GM18498 (cell line): ENCODE data around the gene BLCAP.
"Not testable (repeated sequence)": the region's sequence is repeated elsewhere in the genome, so short reads cannot be mapped to it uniquely, and the experiment has no call there.

Source experiments
- ATAC-seq: cut with Tn5 transposase; IDR thresholded peaks from one replicate; pipeline ENCODE4 v1.9.1; 2021; ENCODE audit warnings: mild to moderate bottlenecking, moderate library complexity; ENCODE audit not compliant: unreplicated experiment

BLCAP gene

GRCh38 chr20:37558306-37558705 lies 30.6 kb upstream of the BLCAP start:
- ATAC-seq = no peak

DNA sequence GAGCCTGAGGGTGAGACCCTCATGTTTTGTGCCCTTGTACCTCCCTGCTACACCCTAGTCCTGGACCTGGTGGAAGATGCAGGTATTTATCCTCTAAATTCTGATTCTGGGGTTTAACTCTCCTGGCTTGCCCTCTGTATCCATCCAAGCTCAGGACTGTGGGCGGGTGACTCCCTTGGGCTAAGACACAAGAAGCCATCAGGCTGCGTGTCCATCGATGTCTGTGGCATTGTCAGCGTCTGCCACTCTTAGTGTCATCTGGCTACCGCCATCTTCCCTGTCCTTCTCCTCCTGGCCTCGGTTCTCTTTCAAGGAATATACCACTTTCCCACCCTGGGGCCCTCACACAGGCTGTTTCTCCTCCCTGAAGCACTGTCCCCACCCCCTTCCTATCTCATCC lies 28.9 kb upstream of the BLCAP start:
- no peak for ATAC-seq

GRCh38 chr20:37554721-37555298 lies 27.1 kb upstream of the BLCAP start:
- not testable (repeated sequence) for ATAC-seq

DNA sequence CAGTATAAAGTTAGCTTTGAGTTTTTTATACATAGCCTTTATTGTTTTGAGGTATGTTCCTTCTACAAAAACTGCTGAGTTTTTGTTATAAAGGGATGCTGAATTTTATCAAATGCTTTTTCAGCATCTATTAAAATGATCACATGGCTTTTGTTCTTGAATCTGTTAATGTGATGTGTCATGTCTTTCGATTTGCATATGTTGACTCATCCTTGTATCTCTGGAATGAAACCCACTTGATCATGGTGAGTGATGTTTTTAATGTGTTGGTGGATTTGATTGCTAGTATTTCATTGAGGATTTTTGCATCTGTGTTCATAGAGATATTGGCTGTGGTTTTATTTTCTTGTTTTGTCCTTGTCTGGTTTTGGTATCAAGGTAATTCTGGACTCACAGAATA lies 24.7 kb upstream of the BLCAP start:
- no peak for ATAC-seq

DNA sequence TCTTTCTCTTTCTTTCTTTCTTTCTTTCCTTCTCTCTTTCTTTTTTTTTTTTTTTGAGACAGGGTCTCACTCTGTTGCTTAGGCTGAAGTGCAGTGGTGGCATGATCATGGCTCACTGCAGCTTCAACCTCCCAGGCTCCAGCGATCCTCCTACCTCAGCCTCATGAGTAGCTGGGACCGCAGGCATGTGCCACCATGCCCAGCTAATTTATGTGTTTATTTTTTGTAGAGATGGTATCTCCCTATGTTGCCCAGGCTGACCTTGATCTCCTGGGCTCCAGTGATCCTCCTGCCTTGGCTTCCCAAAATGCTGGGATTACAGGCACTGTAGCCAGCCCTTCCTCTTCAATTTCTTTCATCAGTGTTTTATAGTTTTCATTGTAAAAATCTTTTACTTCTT lies 24.0 kb upstream of the BLCAP start:
- ATAC-seq = not testable (repeated sequence)

GRCh38 chr20:37550101-37550920 lies 22.6 kb upstream of the BLCAP start:
- not testable (repeated sequence) for ATAC-seq

DNA sequence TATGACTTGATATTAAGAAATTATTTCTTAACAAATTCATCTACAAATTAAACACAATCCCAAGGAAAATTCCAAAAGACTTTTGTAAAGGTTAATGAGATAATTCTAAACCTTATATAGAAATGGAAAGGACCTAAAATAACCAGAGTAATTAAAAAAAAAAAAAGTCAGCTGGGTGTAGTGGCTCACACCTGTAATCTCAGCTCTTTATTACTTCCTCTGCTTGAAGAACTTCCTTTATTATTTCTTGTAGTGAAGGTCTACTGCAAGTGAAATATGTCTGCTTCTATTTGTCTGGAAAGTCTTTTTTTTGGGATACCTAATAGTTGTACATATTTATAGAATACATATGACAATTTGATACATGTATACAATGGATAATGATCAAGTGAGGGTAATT lies 20.2 kb upstream of the BLCAP start:
- ATAC-seq = no peak

DNA sequence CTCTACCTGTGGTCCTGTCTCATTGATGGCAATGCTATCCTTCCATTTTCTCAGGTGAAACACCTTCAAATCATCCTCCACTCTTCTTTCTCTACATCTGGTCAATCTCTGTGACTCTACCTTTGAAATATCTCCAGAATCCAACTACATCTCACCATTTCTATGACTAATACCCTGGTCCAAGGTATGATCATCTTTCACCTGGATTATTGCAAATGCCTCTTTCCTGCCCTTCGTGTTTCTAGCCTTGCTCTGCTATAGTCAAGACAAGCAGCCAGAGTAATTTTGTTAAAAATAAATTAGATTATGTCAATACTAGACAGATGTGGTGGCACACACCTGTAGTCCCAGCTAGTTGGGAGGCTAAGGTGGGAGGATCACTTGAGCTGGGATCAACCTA lies 17.8 kb upstream of the BLCAP start:
- no peak for ATAC-seq

GRCh38 chr20:37544386-37544785 lies 16.7 kb upstream of the BLCAP start:
- ATAC-seq = no peak

GRCh38 chr20:37543828-37544227 lies 16.2 kb upstream of the BLCAP start:
- ATAC-seq = no peak

DNA sequence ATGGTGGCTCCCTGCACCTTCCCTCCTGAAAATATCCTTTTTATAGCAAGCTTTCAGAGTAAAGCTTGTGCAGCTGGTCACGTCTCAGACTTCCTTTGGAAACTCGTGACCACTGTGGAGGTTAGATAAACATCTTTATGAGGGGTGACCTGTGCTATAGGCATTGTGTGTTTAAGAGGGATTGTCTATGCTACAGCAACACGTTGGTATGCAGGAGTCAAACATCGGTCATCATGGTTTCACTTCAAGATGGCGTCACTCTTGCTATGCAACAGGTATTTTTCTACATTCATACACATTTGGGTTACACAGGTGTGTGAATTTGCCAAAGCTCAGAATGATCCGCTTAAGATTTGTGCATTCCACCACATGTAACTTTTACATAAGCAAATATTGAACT lies 14.6 kb upstream of the BLCAP start:
- ATAC-seq = no peak

DNA sequence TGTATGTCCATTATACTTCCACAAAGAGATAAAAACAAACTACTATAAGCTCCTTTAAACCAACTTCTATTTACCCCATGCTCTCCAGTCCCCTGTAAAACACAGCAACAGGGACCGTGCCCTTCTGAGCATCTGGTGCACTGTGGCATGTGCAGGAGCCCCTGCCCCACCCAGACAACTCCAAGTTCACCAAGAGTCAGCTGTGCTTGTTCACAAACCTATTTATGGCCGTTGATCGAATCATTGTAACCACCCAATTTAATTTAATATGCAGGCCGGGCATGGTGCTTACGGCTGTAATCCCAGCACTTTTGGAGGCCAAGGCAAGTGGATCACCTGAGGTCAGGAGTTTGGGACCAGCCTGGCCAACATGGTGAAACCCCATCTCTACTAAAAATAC lies 13.7 kb upstream of the BLCAP start:
- ATAC-seq = no peak

DNA sequence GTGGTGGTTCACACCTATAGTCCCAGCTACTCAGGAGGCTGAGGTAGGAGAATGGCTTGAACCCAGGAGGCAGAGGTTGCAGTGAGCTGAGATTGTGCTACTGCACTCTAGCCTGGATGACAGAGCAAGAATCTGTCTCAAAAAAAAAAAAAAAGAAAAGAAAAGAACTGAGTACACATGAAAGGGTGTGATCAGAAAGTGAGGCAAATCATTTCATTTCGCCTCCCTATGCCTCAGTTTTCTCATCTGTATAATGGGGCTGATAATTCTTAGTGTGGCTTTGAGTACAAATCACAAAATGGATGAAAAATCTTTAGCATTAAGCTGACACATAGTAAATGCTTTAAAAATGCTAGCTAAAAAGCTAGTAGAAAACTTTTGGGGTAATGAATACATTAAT lies 13.2 kb upstream of the BLCAP start:
- not testable (repeated sequence) for ATAC-seq

DNA sequence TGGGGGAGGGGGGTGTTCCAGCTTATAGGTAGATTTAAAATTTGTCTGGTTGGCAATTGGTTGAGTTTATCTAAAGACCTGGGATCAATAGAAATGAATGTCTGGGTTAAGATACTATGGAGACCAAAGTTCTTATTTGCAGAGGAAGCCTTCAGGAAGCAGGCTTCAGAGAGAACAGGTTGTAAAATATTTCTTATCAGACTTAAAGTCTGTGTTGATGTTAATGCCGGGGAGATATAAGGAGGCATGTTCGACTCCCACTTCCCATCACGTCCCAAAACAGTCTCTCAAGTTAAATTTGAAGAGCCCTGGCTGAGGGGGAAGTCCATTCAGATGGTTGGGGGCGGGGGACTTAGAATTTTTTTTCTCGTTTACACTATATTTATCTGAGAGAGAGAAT lies 12.3 kb upstream of the BLCAP start:
- ATAC-seq = no peak

- no peak for ATAC-seq
Observed at GRCh38 chr20:37539424-37539823, 11.7 kb upstream of the BLCAP start.

DNA sequence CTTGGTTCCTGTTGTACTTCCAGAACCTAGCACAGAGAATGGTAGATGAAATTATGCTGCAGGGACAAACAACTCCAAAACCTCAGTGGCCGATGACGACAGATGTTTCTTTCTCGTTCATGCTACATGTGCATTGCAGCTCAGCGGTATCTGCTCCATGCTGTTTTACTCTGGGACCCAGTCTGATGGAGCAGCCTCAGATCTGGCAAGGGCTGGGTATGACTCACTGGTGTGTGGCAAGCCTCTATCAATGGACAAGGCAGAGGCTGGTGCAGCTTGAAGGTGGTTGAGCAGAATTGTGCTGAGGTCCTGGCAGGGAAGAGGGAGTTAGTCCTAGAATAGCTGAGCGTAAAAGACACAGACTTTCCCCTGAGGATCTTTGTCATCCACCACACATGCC lies 10.3 kb upstream of the BLCAP start:
- no peak for ATAC-seq

- ATAC-seq = no peak
Observed at GRCh38 chr20:37537505-37537904, 9.8 kb upstream of the BLCAP start.

DNA sequence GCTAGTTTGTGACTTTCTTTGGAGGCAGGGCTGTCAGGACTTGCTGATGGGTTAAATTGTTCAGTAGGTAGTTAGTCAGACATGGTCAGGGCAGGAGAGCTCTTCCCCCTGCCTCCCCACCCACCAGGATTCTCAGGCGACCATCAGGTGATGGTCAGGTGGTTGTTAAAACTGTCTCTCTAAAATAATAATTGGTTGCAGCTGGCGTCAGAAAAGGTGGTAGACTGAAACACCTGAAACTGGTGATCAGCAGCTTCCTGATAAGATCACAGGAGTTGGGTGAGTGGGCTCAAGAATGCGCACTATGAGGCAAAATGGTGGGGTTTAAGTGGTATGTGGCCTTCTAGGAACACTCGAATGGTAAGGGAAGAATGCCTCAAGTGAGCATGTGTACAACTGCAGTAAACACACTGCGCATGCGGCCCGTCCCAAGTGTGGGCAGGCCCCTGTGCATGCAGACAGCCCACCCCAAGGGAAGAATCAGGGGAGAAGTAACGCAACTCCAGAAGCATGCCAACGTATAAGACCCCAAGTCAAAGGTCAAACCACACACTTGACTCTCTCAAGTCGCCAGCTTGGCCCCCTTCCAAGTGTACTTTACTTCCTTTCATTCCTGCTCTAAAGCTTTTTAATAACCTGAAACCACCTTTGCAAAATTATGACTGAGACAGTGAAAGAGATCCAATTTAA lies 7.9 kb upstream of the BLCAP start:
- no peak for ATAC-seq

- peak; percentile 82 for ATAC-seq
Observed at GRCh38 chr20:37534401-37535157, 6.9 kb upstream of the BLCAP start.

- no peak for ATAC-seq
Observed at GRCh38 chr20:37533154-37533715, 5.6 kb upstream of the BLCAP start.

DNA sequence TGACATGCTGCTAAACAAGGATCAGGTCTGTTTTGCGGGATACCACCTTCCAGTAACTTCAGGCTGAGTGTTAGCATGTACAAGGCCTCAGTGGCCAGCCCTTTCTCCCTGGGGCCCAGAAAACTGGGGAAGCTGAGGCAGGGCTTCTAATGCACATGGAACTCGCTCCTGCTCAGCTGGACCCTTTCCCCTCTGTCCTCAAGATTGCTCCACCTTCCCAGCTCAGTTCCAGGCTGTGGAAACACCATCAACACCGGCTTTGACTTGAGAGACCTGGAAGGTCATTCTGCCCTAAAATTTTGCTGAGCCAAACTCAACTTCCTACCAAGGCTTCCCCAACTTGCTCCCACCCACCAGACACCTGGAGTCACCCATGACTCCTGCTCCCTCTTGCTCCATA lies 4.2 kb upstream of the BLCAP start:
- ATAC-seq = no peak
